OCI-LY7 (cell line): ENCODE results near the gene C1QL4. TPM values are rescaled to one million over a fixed set of nuclear protein-coding genes. Genes with fewer than 3 reads are reported as not detected.

Experiments
- BruUV-seq: library from RNA; stranded (reverse); fragments of 400-500 nt; replicated peaks from 2 replicates; lab custom pipeline; 2021; lab: Mats Ljungman, UMichigan
- CTCF ChIA-PET: fragments of 300-600 bp; sonication (Branson Sonifier 250); formaldehyde crosslinking; loops from one replicate; lab custom pipeline; 2022; ENCODE audit warnings: antibody characterized with exemption; ENCODE audit not compliant: unreplicated experiment; lab: Charles Lee
- POLR2A ChIA-PET: fragments of 300-600 bp; sonication (Branson Sonifier 250); formaldehyde crosslinking; loops from one replicate; lab custom pipeline; 2022; ENCODE audit warnings: antibody characterized with exemption; lab: Charles Lee
- DNase-seq: peaks from one replicate; pipeline ENCODE4 v3.0.0-alpha.2; 2015; ENCODE audit warnings: low spot score
- H2AFZ ChIP-seq: fragments of 200-600 bp; sonication (generic), shearing (Covaris generic); 2 replicates; pipeline ENCODE4 v1.6.1; 2014; ENCODE audit warnings: mild to moderate bottlenecking, antibody characterized with exemption, low read length, moderate library complexity
- H3K27ac ChIP-seq: fragments of 200-600 bp; sonication (generic); 2 replicates; pipeline ENCODE4 v1.5.1; 2014; ENCODE audit warnings: mixed run types, low read depth, mild to moderate bottlenecking, moderate library complexity, low read length, inconsistent platforms; ENCODE audit not compliant: poor library complexity, severe bottlenecking
- H3K36me3 ChIP-seq: fragments of 200-600 bp; sonication (generic); 2 replicates; pipeline ENCODE4 v1.6.1; 2014; ENCODE audit warnings: mild to moderate bottlenecking, antibody characterized with exemption, low read length, moderate library complexity, mixed read lengths; ENCODE audit not compliant: insufficient read depth
- H3K4me1 ChIP-seq: fragments of 200-600 bp; sonication (generic); 2 replicates; pipeline ENCODE4 v1.5.1; 2014; ENCODE audit warnings: mild to moderate bottlenecking, low read length; ENCODE audit not compliant: insufficient read depth, poor library complexity, severe bottlenecking
- H3K4me2 ChIP-seq: fragments of 200-600 bp; sonication (generic); 2 replicates; pipeline ENCODE4 v1.6.1; 2014; ENCODE audit warnings: mild to moderate bottlenecking, low read length
- H3K4me3 ChIP-seq: fragments of 200-600 bp; sonication (generic); 2 replicates; pipeline ENCODE4 v1.5.1; 2014; ENCODE audit warnings: mild to moderate bottlenecking, low read depth, low read length; ENCODE audit not compliant: poor library complexity, severe bottlenecking
- H3K79me2 ChIP-seq: fragments of 200-600 bp; sonication (generic); 2 replicates; pipeline ENCODE4 v1.6.1; 2016; ENCODE audit warnings: low read depth, mild to moderate bottlenecking, low read length, moderate library complexity, mixed read lengths; ENCODE audit not compliant: insufficient read depth
- H3K9me2 ChIP-seq: fragments of 200-600 bp; sonication (generic); 2 replicates; pipeline ENCODE4 v1.6.1; 2016; ENCODE audit warnings: mild to moderate bottlenecking, low read length, mixed read lengths; ENCODE audit not compliant: insufficient read depth
- H3K9me3 ChIP-seq: fragments of 200-600 bp; sonication (generic); 2 replicates; pipeline ENCODE4 v1.6.1; 2014; ENCODE audit warnings: mild to moderate bottlenecking, mixed run types, low read length, mixed read lengths
- H4K20me1 ChIP-seq: fragments of 200-600 bp; sonication (generic); 2 replicates; pipeline ENCODE4 v1.6.1; 2014; ENCODE audit warnings: mild to moderate bottlenecking, antibody characterized with exemption, low read length, moderate library complexity, mixed read lengths; ENCODE audit not compliant: insufficient read depth
- EZH2phosphoT487 ChIP-seq: fragments of 200-600 bp; sonication (generic); IDR thresholded peaks from 2 replicates; pipeline ENCODE4 v1.6.1; 2018; ENCODE audit warnings: low read depth, borderline replicate concordance, mild to moderate bottlenecking, mixed run types, antibody characterized with exemption, low read length, moderate library complexity, mixed read lengths
- intact Hi-C: fragments of 100-400 bp; cut with micrococcal nuclease; formaldehyde crosslinking; loops from one replicate; pipeline ENCODE4 v1.10.0; 2022; ENCODE audit not compliant: unreplicated experiment
- total RNA-seq, 2 experiments: library from RNA; depleted of rRNA in 1 of 2; stranded (reverse); fragments of >200 nt in 1 of 2; shearing (Covaris generic) in 1 of 2; gene quantifications; 2 replicates each; pipeline ENCODE4 v1.2.3, GENCODE V29; 2014 to 2022
- TF ChIP-seq, protein P1 (sequence below): fragments of 200-600 bp; sonication (generic); conservative IDR thresholded peaks from 2 replicates; pipeline ENCODE4 v1.5.1; 2014; ENCODE audit warnings: mild to moderate bottlenecking, antibody characterized with exemption, low read length, moderate library complexity, mixed read lengths

Gene C1QL4
- total RNA-seq, 2 experiments from 2014 or later: 0.19 TPM; not detected in 1

DNA sequence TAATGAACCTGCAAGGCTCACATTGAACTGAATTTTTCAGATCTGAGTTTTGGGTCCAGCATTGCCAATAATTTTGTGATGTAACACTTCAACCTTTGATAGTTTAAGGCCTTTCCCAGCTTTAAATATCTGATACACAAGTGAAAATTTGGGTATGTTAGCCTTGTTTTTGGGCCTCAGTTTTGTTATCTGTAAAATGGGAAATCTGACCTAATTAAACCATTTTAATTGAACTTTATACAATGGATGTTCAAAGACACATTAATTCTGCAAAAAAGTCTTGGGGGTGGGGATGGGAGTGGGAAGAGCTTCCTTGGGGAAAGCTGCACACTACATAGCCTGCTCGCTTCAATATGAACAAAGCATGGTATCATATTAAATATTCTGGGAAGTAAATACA lies 25.1 kb upstream of the C1QL4 start:
- no TSS peak for BruUV-seq
- ChIA-PET CTCF (no interaction called here), POLR2A (interaction anchor here (1.3 kb wide), 1 partner anchor 9 kb away, joined by 3 read pairs; no protein-coding TSS in a partner anchor)
- DNase-seq: no peak
- H3K4me3 ChIP-seq: no peak overlapping the region
- H4K20me1 ChIP-seq: no peaks in the 10 kb centered on the region
- no peaks in the 10 kb centered on the region for H3K79me2 ChIP-seq
- no peak overlapping the region for H3K4me2 ChIP-seq
- H3K9me3 ChIP-seq: no peaks in the 10 kb centered on the region
- H3K27ac ChIP-seq: no peak overlapping the region
- peaks cover 4% of the 10 kb centered on the region for H3K4me1 ChIP-seq
- intact Hi-C loops: no loop called here
- no peaks in the 10 kb centered on the region for H3K36me3 ChIP-seq
- no peak overlapping the region for H2AFZ ChIP-seq
- no peaks in the 10 kb centered on the region for H3K9me2 ChIP-seq
- no peak for TF ChIP-seq EZH2phosphoT487
- TF ChIP-seq, protein P1, sequence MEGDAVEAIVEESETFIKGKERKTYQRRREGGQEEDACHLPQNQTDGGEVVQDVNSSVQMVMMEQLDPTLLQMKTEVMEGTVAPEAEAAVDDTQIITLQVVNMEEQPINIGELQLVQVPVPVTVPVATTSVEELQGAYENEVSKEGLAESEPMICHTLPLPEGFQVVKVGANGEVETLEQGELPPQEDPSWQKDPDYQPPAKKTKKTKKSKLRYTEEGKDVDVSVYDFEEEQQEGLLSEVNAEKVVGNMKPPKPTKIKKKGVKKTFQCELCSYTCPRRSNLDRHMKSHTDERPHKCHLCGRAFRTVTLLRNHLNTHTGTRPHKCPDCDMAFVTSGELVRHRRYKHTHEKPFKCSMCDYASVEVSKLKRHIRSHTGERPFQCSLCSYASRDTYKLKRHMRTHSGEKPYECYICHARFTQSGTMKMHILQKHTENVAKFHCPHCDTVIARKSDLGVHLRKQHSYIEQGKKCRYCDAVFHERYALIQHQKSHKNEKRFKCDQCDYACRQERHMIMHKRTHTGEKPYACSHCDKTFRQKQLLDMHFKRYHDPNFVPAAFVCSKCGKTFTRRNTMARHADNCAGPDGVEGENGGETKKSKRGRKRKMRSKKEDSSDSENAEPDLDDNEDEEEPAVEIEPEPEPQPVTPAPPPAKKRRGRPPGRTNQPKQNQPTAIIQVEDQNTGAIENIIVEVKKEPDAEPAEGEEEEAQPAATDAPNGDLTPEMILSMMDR: no peak

DNA sequence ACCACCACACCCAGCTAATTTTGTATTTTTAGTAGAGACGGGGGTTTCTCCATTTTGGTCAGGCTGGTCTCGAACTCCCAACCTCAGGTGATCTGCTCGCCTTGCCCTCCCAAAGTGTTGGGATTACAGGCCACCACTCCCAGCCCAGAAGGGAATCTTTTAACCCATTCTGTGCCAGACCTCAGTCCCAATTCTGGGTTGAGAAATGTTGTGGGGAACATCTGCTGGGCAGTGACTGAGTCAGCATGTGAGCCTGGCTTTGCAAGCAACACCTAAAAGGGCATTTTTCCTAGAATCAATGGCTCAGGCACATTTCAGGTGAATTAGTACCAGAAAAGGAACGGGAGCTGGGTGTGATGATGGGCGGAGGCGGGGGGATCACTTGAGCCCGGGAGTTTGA lies 22.7 kb upstream of the C1QL4 start:
- no peaks in the 10 kb centered on the region for H4K20me1 ChIP-seq
- no peak for DNase-seq
- H3K4me1 ChIP-seq: no peaks in the 10 kb centered on the region
- no peak overlapping the region for H3K27ac ChIP-seq
- BruUV-seq: no TSS peak
- no peak overlapping the region for H3K4me3 ChIP-seq
- ChIA-PET CTCF (no interaction called here), POLR2A (interaction anchor here (0.7 to 2.4 kb wide), 3 partner anchors 46 to 152 kb away, joined by 3 to 18 read pairs (median 3); no protein-coding TSS in a partner anchor)
- no peaks in the 10 kb centered on the region for H3K79me2 ChIP-seq
- no peak overlapping the region for H3K4me2 ChIP-seq
- H3K9me2 ChIP-seq: no peaks in the 10 kb centered on the region
- no peak overlapping the region for H2AFZ ChIP-seq
- TF ChIP-seq, protein P1: no peak
- no peak for TF ChIP-seq EZH2phosphoT487
- no peaks in the 10 kb centered on the region for H3K36me3 ChIP-seq
- no peaks in the 10 kb centered on the region for H3K9me3 ChIP-seq
- intact Hi-C loops: no loop called here

DNA sequence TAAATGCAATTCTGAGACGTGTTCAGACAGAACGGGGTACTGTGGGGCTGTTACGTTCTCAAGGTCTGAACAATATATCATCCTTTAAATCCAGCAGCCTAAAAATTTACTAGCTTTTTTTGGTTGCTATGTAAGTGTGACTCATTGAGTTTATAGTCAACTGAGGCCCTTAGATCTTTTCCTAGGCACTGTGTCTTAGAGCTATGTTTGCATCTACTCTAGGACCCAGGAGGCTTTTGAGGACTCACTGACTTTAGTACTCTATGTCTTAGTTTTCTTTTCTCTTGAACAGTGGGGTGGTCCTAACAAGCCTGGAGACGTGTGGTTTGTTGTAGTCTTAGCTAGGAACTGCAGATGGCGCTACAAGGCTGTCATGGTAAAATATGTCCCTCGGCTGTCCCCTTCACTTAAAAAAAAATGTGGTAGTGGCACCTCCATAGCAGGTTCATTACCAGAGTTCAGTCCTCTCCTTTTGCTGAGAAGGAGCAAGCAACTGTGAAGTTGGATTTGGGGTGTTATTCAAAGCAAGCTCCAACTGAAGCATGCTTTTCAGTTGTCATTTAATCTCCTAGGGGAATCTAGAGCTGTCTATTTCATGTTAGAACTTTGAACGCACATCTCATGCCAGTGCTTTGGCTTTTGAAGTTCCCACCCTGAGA lies 21.6 kb upstream of the C1QL4 start:
- Histone ChIP-seq H3K27ac (no peak overlapping the region), H3K79me2 (no peaks in the 10 kb centered on the region), H3K4me2 (0 out of 2 replicates have a peak overlapping the region, but pooled peaks have one; percentile 21), H2AFZ (peak overlapping the region; percentile 5; the same call in 1 of the 2 replicates), H3K9me3 (no peaks in the 10 kb centered on the region), H3K9me2 (no peaks in the 10 kb centered on the region), H3K4me3 (no peak overlapping the region), H3K4me1 (no peaks in the 10 kb centered on the region), H4K20me1 (no peaks in the 10 kb centered on the region), H3K36me3 (no peaks in the 10 kb centered on the region)
- TF ChIP-seq, protein P1: peak; percentile 98
- no peak for TF ChIP-seq EZH2phosphoT487
- no TSS peak for BruUV-seq
- POLR2A ChIA-PET: interaction anchor here (0.6 to 2.4 kb wide), 9 partner anchors 9 to 233 kb away, joined by 3 to 18 read pairs (median 4); partner anchors contain the start of gene SPATS2
- CTCF ChIA-PET: interaction anchor here (0.7 to 1.7 kb wide), 12 partner anchors 8 to 195 kb away, joined by 3 to 13 read pairs (median 5); partner anchors contain the start of gene SPATS2
- intact Hi-C loops: loop anchor here (1.0 kb wide), 3 partner anchors 156 to 222 kb away; no protein-coding TSS in a partner anchor
- peak; percentile 86 for DNase-seq
